Esophagus squamous epithelium (tissue), 5 donors: ENCODE data around the gene PRRT2. TPM values are rescaled to one million over a fixed set of nuclear protein-coding genes. Genes with fewer than 3 reads are reported as not detected.

Experiments used
- DNase-seq: peaks from one replicate; lab custom pipeline; 2025; lab: John Stamatoyannopoulos, UW
- H3K27ac ChIP-seq, 4 donors: fragments of 200-600 bp; sonication (generic); one replicate each; pipeline ENCODE4 v1.5.1; 2016 to 2019; ENCODE audit warnings: mild to moderate bottlenecking in 1 of 4
- H3K27me3 ChIP-seq, 4 donors: fragments of 200-600 bp; sonication (generic); 1 replicate in 3 of 4; 2 replicates in 1 of 4; pipeline versions ENCODE4 v1.5.1 to v1.6.0; 2017 to 2021; ENCODE audit warnings: antibody characterized with exemption in 1 of 4
- H3K36me3 ChIP-seq, 3 donors: fragments of 200-600 bp; sonication (generic); one replicate each; pipeline ENCODE4 v1.5.1; 2016 to 2019
- H3K4me1 ChIP-seq, 3 donors: fragments of 200-600 bp; sonication (generic); one replicate each; pipeline ENCODE4 v1.5.1; 2017 to 2019
- H3K4me3 ChIP-seq, 4 donors: fragments of 200-600 bp; sonication (generic); 1 replicate in 3 of 4; 2 replicates in 1 of 4; pipeline ENCODE4 v1.5.1; 2016 to 2019; ENCODE audit warnings: mild to moderate bottlenecking in 2 of 4, moderate library complexity in 1 of 4
- H3K9me3 ChIP-seq, 3 donors: fragments of 200-600 bp; sonication (generic); one replicate each; pipeline ENCODE4 v1.5.1; 2016 to 2019
- POLR2A ChIP-seq, 4 donors: fragments of 450-650 bp; IDR thresholded peaks; one replicate each; pipeline ENCODE4 v1.6.1; 2017; ENCODE audit warnings: antibody characterized with exemption in 4 of 4, mild to moderate bottlenecking in 4 of 4, moderate library complexity in 3 of 4
- WGBS, 2 donors: methylation state at CpG; one replicate each; pipeline ENCODE4 v1.1.5; 2018; 5-methylcytosine and 5-hydroxymethylcytosine counted together
- intact Hi-C: fragments of 100-400 bp; cut with DNase I; formaldehyde crosslinking; loops from one replicate; pipeline ENCODE4 v1.15.0; 2022
- total RNA-seq, 4 donors: library from RNA; depleted of rRNA; stranded (reverse); fragments of >200 nt; gene quantifications; one replicate each; pipeline ENCODE4 v1.1.0, GENCODE V29; 2016
- TF ChIP-seq, protein P1 (sequence below), 6 experiments: fragments of 450-650 bp in 4 of 6; fragments of 200-600 bp in 2 of 6; sonication (generic) in 2 of 6; IDR thresholded peaks; one replicate each; pipeline ENCODE4 v1.5.1; 2016 to 2019; ENCODE audit warnings: antibody characterized with exemption in 6 of 6, mild to moderate bottlenecking in 4 of 6, moderate library complexity in 4 of 6
- donor health status: DM: yes; HTN: yes; CAD: no.

PRRT2 gene
- total RNA-seq, 4 donors from 2014 or later, result 0.40 to 1.9 (median 0.53) TPM; not detected in 1

DNA sequence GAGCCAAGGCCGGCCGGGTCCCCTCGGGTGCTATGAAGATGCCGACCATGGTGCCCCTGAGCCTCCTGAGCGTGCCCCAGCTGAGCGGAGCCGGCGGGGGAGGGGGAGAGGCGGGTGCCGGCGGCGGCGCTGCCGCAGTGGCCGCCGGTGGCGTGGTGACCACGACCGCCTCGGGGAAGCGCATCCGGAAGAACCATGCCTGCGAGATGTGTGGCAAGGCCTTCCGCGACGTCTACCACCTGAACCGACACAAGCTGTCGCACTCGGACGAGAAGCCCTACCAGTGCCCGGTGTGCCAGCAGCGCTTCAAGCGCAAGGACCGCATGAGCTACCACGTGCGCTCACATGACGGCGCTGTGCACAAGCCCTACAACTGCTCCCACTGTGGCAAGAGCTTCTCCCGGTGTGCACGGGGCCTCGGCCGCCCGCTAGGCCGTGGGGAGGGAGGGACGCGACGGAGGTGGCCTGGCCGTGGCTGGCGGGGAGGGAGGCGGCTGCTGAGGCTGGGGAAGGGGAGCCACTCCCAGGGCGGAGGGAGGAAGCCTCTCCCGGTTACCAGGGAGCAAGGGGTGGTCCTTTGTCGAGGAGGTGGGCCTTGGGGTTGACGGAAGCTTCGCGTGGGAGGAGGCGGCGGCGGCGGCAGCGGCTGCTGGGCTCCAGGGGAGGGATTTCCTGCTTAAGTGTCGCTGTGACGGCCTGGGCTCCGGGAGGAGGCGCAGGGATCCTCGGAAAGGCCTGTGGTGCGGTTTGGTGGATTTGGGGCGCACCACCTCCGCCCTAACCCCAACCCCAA is 4.4 kb upstream of the PRRT2 start:
- H3K27me3 ChIP-seq, result peaks cover 0 to 10% (median 0%) of the 10 kb centered on the region in 4 donors
- intact Hi-C loops, result no loop called here
- peaks cover 11 to 34% (median 14%) of the 10 kb centered on the region in 3 donors for H3K36me3 ChIP-seq
- peak overlapping the region; percentile 83 to 100 (median 94) for H3K27ac ChIP-seq
- peak overlapping the region; percentile 42 to 85 (median 65) for H3K4me3 ChIP-seq
- no peak for DNase-seq
- H3K4me1 ChIP-seq, result peaks cover 52 to 75% (median 59%) of the 10 kb centered on the region in 3 donors
- H3K9me3 ChIP-seq, result no peaks in the 10 kb centered on the region
- 0% methylated on average over 2 of the region's 69 CpGs; no CpG with 5 or more reads in 1 of the 2 donors for WGBS, 2 donors
- peak in 2 of 4 donors; percentile 5 to 62 for TF ChIP-seq POLR2A (IDR thresholded peaks at IDR 0.05)
- TF ChIP-seq, protein P1, sequence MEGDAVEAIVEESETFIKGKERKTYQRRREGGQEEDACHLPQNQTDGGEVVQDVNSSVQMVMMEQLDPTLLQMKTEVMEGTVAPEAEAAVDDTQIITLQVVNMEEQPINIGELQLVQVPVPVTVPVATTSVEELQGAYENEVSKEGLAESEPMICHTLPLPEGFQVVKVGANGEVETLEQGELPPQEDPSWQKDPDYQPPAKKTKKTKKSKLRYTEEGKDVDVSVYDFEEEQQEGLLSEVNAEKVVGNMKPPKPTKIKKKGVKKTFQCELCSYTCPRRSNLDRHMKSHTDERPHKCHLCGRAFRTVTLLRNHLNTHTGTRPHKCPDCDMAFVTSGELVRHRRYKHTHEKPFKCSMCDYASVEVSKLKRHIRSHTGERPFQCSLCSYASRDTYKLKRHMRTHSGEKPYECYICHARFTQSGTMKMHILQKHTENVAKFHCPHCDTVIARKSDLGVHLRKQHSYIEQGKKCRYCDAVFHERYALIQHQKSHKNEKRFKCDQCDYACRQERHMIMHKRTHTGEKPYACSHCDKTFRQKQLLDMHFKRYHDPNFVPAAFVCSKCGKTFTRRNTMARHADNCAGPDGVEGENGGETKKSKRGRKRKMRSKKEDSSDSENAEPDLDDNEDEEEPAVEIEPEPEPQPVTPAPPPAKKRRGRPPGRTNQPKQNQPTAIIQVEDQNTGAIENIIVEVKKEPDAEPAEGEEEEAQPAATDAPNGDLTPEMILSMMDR (IDR thresholded peaks at IDR 0.05), result peak in 4 of 6 experiments; percentile 7 to 41 (median 36)

DNA sequence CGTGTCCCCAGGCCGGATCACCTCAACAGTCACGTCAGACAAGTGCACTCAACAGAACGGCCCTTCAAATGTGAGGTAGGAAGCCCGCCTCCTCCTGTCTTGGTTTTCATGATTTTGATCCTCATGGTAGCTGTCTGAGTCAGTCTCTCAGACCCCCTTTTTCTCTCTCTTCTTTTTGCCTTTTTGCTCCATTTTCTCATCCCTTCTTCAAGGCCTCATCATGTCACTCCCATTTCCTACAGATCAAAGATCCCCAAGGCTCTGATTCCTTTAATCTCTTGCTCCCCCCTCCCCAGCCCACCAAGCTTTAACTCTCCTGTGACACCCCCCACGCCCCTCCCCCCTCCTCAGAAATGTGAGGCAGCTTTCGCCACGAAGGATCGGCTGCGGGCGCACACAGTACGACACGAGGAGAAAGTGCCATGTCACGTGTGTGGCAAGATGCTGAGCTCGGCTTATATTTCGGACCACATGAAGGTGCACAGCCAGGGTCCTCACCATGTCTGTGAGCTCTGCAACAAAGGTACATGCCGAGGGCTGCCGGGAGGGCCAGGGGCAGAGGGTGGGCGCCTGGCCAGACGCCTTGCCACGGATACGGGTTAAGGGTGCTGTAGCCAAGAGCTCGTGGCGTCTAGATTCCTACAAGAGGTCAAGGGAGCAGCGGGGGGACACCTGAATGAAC is 3.6 kb upstream of the PRRT2 start:
- H3K27ac ChIP-seq, result peak overlapping the region; percentile 83 to 100 (median 94)
- TF ChIP-seq POLR2A (IDR thresholded peaks at IDR 0.05), result no peak
- TF ChIP-seq, protein P1 (IDR thresholded peaks at IDR 0.05), result no peak
- 18 to 45% methylated on average over 14 to 19 of the region's 25 CpGs for WGBS, 2 donors
- H3K4me1 ChIP-seq, result peaks cover 55 to 81% (median 66%) of the 10 kb centered on the region in 3 donors
- intact Hi-C loops, result no loop called here
- no peak for DNase-seq
- peak overlapping the region; percentile 42 to 85 (median 65) for H3K4me3 ChIP-seq
- peaks cover 0 to 17% (median 0%) of the 10 kb centered on the region in 4 donors for H3K27me3 ChIP-seq
- peaks cover 11 to 27% (median 14%) of the 10 kb centered on the region in 3 donors for H3K36me3 ChIP-seq
- H3K9me3 ChIP-seq, result no peaks in the 10 kb centered on the region

DNA sequence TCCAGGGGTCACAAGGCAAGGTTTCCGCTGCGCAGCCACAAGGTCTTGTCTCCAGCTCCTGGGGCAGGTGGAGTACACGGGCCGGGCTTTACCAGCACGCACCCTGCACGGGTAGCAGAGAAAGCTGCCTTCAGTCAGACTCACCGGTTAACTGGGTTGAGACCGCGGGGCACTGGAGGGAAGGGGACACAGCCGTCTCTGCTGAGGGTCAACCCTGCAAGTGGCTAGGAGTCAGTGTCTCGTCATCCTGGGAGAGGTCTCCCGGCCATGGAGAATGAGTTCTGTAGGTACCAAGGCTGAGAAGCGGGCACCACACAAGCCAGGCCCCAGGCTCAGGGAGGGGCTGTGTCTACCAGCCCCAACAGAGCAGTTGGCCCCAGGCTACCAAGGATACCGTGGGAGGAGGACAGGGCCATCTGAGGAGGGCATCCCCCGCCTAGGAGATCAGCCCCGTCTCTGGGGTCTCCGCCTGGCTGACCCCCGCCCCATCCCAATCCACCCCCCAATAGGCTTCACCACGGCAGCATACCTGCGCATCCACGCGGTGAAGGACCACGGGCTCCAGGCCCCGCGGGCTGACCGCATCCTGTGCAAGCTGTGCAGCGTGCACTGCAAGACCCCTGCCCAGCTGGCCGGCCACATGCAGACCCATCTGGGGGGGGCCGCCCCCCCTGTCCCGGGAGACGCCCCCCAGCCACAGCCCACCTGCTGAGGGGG is 2.8 kb upstream of the PRRT2 start:
- Histone ChIP-seq H3K27me3 (peaks cover 0 to 17% (median 0%) of the 10 kb centered on the region in 4 donors), H3K36me3 (peaks cover 11 to 25% (median 14%) of the 10 kb centered on the region in 3 donors), H3K4me1 (peaks cover 55 to 81% (median 66%) of the 10 kb centered on the region in 3 donors), H3K27ac (peak overlapping the region; percentile 83 to 100 (median 94)), H3K4me3 (peak overlapping the region in 2 of 4 donors; percentile 72 to 85), H3K9me3 (no peaks in the 10 kb centered on the region)
- WGBS, 2 donors, result 74 to 78% methylated on average over 9 to 15 of the region's 31 CpGs
- no peak for DNase-seq
- intact Hi-C loops, result no loop called here
- TF ChIP-seq, protein P1 (IDR thresholded peaks at IDR 0.05), result no peak
- no peak for TF ChIP-seq POLR2A (IDR thresholded peaks at IDR 0.05)

DNA sequence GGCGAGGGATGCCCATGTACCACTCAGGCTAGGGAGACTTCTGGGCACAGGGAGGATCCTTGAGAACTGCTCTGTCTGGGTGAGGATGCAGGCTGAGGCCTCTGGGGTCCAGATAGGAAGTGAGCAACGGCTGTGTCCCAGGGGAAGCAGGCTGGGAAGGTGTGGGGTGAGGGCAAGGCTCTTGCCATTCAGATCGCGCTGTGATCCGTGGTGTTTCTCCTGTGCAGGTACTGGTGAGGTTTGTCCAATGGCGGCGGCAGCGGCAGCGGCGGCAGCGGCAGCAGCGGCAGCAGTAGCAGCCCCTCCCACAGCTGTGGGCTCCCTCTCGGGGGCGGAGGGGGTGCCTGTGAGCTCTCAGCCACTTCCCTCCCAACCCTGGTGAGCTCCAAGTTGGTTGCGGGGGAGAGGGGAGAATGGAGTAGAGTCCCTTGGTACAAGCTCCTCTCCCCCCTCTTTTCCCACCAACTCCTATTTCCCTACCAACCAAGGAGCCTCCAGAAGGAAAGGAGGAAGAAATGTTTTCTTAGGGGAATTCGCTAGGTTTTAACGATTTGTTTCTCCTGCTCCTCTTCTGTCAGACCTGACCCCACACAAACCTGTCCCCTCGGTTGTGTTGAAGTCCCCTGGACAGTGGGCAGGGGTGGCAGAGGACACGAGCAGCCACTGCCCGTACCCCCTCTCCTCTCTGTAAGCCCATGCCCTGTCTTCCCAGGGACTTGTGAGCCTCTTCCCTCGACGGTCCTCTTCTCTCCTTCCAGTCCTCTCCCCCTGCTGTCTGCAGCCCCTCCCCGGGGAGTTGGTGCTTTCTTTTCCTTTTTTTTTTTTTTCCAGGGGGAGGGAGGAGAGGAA is 1.9 kb upstream of the PRRT2 start:
- no peaks in the 10 kb centered on the region for H3K9me3 ChIP-seq
- TF ChIP-seq POLR2A (IDR thresholded peaks at IDR 0.05), result no peak
- TF ChIP-seq, protein P1 (IDR thresholded peaks at IDR 0.05), result no peak
- peaks cover 11 to 25% (median 14%) of the 10 kb centered on the region in 3 donors for H3K36me3 ChIP-seq
- intact Hi-C loops, result no loop called here
- H3K4me3 ChIP-seq, result peak overlapping the region in 2 of 4 donors; percentile 5 to 18
- WGBS, 2 donors, result 58 to 63% methylated on average over 9 to 14 of the region's 23 CpGs
- H3K27me3 ChIP-seq, result peaks cover 0 to 17% (median 0%) of the 10 kb centered on the region in 4 donors
- H3K27ac ChIP-seq, result peak overlapping the region; percentile 74 to 100 (median 90)
- no peak for DNase-seq
- H3K4me1 ChIP-seq, result peaks cover 55 to 81% (median 67%) of the 10 kb centered on the region in 3 donors
